IPS-NIHi7 (cell line): Measurements from ENCODE around the gene C1orf21.
A peak's percentile ranks its signal among the peaks of the same experiment; 100 is the strongest.
"Not testable (repeated sequence)": the region's sequence is repeated elsewhere in the genome, so short reads cannot be mapped to it uniquely, and the experiment has no call there.

Experiments
- DNase-seq: peaks from one replicate; pipeline ENCODE4 v3.0.0; 2012; ENCODE audit warnings: mixed read lengths; ENCODE audit errors: extremely low spot score

Gene C1orf21, protein sequence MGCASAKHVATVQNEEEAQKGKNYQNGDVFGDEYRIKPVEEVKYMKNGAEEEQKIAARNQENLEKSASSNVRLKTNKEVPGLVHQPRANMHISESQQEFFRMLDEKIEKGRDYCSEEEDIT

DNA sequence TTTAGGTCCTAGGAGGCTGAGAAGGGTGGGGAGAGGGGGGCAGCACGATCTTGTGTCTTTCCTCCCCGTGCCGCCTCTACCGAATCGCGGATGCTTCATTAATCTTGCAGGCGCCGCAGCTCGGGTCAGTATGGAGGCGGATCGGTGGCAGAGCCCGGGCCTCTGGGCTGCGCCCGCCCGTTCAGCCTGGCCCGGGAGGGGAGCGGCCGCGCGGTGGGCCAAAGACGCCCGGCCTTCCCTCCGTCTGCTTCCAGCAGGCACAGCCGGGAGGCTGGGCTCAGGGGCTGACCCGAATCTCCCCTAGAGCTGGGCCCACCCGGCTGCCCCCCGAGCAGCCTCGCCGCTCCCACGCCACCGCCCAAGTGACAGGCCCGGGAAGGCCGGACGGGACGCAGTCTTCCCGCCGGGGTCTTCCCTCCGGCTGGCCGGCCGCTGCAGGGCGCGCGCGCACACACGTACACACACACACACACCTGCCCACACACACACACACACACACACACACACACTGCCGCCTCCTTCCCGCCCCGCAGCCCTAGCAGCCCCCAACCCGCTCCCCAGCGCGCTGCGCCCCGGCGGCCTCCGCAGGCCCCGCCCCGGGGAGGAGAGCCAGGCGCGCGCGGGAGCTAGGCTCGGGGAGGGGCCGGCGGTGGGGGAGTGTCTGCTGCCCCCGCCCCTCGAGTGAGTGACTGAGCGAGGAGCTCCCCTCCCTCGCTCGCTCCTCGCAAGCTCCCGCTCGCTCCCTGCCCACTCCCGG lies at the start of gene C1orf21:
Gene C1orf21 (plus strand): TSS at position 718 of the 757 bp plus-strand sequence. CDS start 90,481 bp downstream, outside the sequence.
- DNase-seq = peak; percentile 90

DNA sequence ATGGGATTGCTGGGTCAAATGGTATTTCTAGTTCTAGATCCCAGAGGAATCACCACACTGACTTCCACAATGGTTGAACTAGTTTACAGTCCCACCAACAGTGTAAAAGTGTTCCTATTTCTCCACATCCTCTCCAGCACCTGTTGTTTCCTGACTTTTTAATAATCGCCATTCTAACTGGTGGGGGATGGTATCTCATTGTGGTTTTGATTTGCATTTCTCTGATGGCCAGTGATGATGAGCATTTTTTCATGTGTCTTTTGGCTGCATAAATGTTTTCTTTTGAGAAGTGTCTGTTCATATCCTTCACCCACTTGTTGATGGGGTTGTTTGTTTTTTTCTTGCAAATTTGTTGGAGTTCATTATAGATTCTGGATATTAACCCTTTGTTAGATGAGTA lies 49.0 kb upstream of the C1orf21 start:
- DNase-seq = not testable (repeated sequence)

DNA sequence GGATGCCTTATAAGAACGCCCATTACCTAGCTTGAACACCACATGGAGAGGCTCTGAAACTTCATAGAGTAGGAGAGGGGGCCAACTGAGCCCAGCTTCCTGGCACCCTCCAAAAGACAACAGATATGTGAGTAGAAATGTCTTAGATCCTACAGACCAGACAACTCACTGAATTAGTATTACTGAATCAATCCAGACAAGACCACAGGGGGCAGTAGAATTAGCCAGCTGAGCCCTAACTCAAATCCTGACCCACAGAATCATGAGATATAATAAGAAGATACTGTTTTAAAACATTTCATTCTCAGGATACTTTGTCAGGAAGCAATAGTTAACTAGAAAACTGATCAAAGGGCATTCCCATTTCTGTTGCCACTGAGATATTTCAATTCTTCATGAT lies 45.8 kb upstream of the C1orf21 start:
- peak; percentile 22 for DNase-seq

DNA sequence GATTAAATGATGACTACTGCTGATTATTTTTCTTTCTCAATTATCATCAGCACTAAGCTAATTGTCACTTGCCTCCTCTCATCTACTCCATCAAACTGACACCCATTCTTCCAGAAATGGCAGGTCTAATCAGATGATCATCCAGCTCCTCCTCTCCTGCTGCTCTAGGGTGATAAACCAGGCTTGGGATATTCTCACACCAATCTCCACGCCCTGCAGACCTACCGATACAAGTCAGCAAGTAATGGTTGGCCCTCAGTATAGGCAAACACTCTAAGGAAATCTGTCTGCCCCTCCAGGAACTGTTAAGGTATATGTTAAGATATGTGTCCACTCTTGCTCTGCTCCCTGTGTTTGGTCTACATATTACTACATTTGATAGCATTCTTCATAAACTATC lies 36.3 kb upstream of the C1orf21 start:
- DNase-seq = no peak

DNA sequence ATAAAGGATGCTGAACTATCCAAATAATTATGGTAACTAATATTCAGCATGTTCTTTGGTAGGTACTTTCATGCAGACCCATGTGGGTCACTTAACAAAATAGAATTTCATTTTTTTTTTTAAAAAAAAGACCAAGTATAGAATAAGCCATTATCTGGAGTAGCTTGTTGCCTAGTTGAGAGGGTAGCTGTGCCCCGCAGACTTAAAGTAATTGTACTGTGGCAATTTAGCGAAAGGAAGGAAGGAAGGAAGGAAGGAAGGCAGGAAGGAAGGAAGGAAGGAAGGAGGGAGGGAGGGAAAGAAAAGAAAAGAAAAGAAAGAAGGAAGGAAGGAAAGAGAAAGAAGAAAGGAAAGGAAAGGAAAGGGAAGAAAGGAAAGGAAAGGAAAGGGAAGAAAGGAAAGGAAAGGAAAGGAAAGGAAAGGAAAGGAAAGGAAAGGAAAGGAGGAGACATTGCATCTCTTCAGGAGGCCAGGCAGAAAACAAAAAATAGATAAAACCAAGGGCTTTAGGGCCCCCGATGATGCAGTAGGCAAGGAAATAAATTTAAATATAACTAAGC lies 35.3 kb upstream of the C1orf21 start:
- DNase-seq = no peak

DNA sequence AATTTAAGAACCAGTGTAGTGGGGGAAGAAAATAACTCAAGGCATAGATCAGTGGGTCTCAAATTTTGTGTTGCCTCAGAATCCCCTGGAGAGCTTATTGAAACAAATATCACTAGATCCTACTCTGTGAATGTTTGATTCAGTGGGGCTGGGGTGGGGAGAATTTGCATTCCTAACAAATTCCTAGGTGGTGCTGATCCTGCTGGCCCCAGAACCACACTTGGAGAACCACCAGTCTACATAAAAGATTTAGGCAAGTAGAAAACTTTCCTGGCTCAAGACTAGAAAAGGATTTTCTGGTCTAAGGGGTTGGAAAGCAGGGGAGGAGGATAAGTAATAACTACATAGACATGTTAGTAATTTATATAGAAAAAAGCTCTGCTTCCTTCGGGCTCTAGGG lies 34.1 kb upstream of the C1orf21 start:
- DNase-seq = no peak

DNA sequence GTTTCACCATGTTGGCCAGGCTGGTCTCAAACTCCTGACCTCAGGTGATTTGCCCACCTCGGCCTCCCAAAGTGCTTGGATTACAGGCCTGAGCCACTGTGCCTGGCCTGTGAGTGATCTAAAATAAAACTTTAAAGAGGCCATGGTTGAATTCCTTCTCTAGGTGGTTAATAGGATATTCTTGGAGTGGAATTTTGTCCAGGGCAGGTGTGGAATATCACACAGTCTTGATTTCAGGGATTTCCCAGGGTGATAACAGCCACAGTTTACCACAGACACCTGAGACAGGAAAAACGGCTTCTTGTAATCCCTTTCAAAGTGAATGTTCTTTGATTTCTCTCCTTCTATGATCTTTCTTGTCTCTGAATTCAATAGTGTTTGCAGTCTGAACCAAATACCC lies 32.1 kb upstream of the C1orf21 start:
- DNase-seq = no peak

DNA sequence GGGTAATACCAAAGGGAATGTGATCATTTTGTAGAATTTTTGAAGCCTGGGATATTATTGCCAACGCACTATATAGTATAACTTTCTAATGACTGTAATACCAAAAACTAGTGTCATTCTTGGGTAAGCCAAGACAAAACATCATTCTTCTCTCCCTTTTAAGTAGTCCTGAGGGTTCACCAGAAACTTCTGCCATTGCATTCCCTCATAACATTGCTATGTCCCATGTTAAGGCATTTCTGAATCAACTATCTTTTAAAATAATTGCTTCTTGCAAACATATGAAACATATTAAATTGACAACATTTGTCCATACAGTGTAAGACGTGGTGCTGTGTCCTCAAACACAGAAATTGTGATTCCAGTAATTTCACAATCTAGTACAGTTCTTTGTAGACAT lies 29.9 kb upstream of the C1orf21 start:
- no peak for DNase-seq

DNA sequence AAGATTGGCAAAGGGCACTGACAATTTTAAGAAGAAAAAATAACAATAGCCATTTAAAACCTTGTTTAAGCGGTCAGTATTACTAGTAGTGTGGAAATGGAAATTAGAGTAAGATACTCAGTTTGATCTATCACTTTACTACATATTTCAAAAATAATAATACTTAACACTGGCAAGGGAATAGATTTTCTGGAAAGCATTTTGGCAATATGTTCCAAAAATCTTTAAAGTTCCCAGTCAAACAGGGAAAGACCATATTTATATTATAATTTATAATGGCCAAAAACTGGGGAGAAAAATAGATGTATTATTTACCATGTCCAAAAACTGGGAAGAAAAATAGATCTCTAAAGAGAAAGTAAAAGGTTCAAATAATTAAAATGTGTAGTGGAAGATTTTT lies 28.6 kb upstream of the C1orf21 start:
- DNase-seq = no peak

DNA sequence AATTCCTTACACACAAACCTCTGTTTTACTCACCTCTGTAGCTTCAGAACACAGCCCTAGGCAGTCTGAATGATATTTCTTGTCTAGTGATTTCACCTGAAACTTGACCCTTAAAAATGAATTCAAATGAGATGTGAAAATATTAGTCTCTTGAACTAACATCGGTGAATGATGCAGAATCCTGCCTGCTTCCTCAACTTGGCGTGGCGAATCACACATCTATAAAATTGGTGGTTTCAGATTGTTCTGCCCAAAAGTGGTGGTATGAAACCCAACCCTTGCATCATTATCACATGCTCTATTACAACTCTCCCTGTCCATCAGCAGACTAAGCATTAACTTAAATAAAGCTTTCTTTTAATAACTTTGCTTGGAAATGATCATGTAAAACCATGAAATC lies 26.9 kb upstream of the C1orf21 start:
- DNase-seq = no peak

DNA sequence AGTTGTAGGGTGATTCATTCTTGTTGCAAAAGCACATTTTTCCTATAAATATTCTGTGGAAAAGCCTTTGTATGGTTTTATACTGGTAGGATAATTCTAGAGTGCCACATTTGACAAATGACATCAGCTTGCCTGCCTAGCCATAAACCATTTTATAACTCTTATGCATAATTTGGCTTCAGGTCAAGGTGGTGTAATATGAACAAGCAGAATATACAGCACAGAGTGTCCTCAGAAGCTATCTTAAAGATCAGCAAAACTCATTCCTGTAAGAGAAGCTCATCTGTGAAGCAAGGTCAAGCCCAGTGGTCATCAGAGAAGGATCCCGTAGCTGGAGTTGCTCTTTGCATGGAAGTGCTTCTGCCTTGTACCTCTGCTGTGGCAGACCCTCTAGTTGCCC lies 24.0 kb upstream of the C1orf21 start:
- DNase-seq = no peak

DNA sequence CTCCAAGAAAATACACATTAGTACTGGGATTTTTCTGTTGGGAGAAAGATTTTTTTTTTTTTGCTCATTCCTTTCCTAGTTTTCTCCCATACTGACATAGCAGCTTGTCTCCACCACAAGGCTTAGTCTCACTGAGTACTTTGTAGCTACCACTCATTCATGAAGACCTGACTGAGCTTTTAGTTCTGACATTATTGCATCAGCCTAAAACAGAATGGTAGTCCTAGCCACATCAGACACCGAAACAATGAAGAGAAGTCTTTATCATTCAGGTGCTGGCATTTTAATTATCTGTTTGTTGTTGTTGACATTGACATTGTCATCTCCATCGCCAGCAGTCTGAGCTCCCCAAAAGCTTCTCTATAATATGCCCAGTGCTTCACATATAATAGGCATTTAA lies 21.1 kb upstream of the C1orf21 start:
- DNase-seq = no peak

DNA sequence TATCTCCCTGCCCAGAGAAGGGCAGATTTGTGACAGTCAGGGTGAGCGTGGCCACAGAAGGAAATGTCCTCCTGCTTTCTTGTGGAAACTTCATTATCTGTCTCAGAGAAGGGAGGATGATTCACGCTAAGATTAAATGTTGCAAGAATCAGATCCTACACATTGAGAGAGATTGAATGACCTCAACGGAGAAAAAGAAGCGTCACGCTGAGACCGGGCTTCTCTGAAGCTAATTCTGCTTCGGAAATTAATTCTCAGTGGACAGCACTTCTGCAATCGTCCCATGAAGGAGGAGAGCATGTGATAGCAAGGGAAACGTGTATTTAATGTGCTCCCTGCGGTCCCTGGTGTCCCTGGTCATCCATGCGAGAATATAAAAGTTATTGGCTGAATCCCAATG lies 19.8 kb upstream of the C1orf21 start:
- no peak for DNase-seq

DNA sequence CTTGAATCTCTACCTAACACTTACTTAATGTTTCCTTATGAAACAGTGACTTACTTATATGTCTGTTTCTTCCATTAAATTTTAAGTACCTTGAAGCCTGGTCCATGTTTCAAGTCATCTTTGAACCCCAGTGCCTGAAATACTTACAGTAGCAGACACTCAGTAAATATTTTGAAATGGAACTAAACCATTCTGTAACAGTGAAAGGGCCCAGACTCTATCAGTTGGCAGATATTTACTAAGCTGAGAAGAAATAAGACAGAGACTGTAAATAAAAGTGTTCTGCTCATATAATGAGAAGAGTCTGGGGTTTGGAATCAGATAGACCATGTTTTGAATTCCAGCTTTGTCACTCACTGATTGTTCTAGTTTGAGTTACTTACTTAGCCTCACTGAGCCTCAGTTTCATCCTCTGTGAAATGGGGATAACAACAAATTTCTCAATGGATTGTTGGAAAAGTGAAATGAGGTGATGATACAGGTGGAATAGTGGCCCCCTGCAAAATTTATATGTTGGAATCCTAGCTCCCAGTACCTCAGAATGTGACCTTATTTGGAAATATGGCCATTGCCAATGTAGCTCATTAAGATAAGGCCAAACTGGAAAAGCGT lies 19.3 kb upstream of the C1orf21 start:
- no peak for DNase-seq

DNA sequence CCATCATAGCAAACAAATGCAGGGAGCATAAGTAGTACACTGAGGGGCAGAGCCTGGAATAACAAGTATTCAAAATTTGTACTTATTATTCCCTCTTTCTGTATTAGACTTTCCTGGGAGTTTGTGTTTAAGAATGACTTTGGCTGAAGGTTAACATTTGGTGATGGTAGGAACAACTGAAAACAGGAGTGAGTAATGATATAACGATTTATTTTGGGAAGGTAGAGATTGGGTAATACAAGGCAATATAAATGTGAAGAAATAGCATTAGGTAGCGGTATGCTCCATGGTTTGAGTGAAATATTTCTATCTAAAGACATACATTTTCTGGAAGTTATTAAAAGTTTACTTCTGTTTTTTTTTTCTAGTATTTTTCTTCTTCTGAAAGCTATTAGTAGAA lies 18.5 kb upstream of the C1orf21 start:
- no peak for DNase-seq

DNA sequence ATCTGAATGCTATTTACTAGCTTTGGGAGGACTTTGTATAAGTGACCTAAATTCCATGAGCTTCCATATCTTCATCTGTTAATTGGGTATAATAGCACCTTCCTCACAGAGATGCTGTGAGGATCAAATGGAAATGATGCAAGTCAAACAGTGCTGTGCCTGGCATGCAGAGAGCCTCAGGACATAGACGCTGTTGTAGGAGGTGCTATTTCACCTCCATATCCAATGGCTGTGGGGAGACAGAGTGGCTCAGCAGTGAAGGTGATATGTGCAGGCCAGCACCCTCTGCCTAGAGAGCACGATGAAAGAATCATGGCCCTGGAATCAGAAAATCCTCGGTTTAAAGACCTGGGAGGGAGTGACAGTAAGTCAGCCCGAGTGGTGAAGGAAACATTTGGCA lies 16.0 kb upstream of the C1orf21 start:
- DNase-seq = peak; percentile 24

DNA sequence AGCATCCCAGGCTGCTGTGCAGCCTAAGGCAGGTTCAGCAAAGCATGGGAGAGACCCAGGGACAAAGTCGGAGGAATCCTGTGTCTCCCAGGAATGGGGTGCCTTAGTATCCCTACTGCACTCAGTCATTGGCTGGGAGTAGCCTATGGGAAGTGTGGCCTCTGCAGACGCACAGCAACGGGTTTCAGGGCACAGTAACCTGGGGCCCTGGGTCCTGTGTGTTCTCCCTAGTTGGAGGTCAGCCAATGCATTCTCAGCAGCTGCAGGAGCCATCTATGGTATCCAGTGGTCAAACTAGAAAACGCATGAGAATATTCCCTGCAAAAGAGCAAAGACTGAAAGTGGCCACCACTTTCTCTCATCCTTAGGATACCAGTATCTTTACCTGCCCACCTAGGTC lies 13.7 kb upstream of the C1orf21 start:
- no peak for DNase-seq

DNA sequence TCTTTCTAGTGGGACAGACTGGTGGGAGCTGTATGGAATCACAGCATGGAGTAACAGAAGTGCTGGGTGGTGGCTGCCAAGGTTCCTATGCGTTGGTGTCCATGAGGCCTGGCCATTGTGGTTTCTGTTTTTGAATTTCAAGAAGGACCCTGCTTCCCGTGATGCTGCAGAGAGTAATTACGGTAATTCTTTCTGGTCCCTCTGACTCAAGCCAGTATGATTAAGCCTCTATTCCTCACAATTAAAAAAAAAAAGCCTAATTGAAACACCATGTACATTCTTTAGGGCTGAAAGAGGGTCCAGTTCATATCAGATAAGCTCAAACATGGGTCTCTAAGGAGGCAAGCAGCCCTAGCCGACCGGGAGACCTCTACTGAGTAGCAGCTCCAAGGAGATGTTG lies 10.5 kb upstream of the C1orf21 start:
- no peak for DNase-seq

DNA sequence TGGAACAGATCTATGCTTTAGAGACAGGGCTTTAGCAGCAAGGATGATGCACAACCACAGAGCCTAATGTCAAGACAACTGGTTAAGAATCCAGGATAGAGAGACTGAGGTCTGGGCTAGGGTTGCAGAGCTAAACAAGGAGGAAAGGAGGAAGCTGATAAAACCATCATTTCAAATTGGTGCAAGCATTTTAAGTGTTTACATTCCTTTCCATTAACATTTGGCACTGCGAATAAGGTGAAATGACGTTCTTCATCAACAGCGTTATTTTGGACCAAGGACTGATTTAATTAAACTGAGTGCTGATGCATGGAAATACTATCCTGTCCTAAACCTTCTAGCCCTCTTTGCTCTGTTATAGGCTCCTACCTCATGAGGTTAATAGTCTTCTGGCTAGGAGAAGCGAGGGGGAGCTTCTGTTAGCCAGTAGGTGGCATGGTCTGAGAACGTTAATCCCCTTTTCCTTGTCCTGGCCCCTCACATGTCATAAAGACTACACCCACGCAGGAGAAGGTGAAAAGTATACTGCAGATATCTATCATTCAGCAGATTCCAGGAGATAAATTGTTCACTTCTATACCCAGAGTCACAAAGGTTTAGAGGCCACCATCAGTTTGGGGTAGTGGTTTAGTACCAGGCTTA lies 7.6 kb upstream of the C1orf21 start:
- peak; percentile 52 for DNase-seq

DNA sequence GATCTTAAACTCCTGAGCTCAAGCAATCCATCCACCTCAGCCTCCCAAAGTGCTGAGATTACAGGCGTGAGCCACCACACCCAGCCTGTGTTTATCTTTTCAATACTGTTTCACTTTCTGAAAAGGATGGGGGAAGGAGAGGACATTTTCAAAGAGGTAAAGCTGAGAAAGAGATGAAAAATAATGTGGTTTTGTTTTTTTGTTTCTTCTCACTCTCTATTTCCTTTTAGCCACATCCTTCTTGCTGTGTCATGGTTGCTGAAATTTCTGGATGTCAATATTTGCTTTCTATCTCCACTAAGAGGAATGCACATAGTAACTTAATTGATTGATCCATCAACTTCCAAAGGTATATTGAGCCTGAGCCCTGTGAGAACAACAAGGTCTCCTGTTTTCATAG lies 6.4 kb upstream of the C1orf21 start:
- no peak for DNase-seq

DNA sequence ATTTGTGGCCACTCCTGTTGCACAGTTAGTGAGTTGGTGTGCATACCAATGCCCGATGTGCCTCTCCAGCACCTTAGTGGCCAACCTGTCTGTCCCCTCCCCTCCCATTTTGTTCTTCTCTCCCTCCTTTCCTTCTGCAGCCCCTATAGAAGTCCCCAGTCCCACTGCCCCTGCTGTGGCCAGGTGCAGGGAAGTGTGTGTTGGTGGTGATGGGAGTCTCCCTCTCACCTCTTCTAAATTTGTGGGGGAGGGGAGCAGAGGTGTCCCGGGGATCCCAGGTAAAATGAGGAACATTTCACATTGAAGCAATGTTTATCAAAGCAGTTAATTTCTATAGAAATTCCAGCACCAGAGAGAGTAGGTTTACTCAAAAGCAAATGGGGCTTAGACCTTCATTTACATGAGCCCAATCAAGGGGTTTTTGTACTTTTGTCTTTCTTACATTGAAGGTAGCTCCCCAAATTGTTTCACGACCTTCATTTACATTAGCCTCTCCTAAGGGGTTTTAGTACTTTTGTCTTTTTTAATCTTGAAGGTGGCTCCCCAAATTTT lies 3.0 kb upstream of the C1orf21 start:
- no peak for DNase-seq

DNA sequence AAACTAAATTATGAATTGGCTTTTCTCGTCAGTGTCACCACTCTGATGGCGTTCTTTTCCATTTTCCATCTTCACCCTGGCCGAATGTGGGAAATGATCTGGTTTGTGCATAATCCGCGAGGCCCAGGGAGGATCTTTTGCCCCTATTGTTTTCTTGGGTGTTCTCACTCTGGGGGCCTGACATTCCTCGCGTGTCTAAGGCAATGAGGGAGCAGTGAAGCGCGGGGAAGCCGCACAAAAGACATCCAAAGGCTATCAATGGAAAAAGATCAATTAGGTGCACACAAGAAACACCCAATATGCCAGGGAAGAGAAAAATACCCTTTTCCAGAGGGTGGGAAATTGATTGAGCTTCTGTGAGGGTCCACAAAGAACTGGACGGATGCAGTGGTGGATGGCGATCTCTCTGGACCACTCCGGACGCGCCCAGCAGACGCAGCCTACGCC lies 941 bp upstream of the C1orf21 start:
- no peak for DNase-seq
